Measurements from ENCODE around the gene ATP9A.
"Not testable (repeated sequence)": the region's sequence is repeated elsewhere in the genome, so short reads cannot be mapped to it uniquely, and the experiment has no call there.

ATP9A gene

DNA sequence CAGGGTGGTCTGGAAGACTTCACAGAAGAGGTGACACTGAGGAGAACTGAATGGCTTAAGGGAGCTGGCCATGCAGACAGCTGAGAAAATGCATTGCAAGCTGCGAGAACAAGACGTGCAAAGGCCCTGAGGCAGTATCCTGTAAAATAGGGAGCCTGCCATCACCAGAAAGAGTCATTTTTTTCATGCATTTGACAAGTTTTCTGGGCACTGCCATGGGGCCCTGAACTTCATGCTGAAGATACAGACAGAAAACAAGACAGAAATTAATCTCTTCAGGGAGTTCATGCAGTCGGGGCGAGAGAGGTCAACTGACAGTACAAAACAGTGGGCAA is 196.8 kb downstream of the ATP9A start:
- Histone ChIP-seq H3K27me3 (ENCODE audit: insufficient read depth, low read length) (no peaks in the 10 kb centered on the region), H3K4ac (ENCODE audit: low read depth, low read length) (no peak overlapping the region), H3K79me2 (ENCODE audit: control insufficient read depth, insufficient read depth, low read length, poor library complexity) (peaks cover 2% of the 10 kb centered on the region), H2BK5ac (ENCODE audit: low read depth, low read length, poor library complexity) (no peak overlapping the region), H3K79me1 (ENCODE audit: low read length) (peaks cover 5% of the 10 kb centered on the region), H3K27ac (ENCODE audit: low read depth, low read length) (no peak overlapping the region), H4K8ac (ENCODE audit: low read depth, low read length) (no peak overlapping the region), H3K4me3 (ENCODE audit: low read depth, low read length) (no peak overlapping the region), H3K18ac (ENCODE audit: low read length) (no peak overlapping the region), H4K91ac (ENCODE audit: low read depth, low read length) (no peak overlapping the region), H3K9ac (ENCODE audit: low read length) (no peak overlapping the region), H3K9me3 (ENCODE audit: insufficient read depth, low read depth, low read length) (no peaks in the 10 kb centered on the region), H2BK120ac (ENCODE audit: insufficient read depth, low read length, poor library complexity) (no peak overlapping the region), H4K12ac (ENCODE audit: low read depth, low read length) (no peak overlapping the region), H2AK5ac (ENCODE audit: low read length) (no peak overlapping the region), H3K23ac (ENCODE audit: low read length) (no peak overlapping the region), H3K4me1 (ENCODE audit: control insufficient read depth in 1 of 2, insufficient read depth in 2 of 2, low read length in 2 of 2) (peaks cover 2 to 3% of the 10 kb centered on the region in 2 experiments), H3K36me3 (ENCODE audit: control insufficient read depth in 1 of 2, insufficient read depth in 2 of 2, low read length in 2 of 2) (no peaks in the 10 kb centered on the region), H3K14ac (ENCODE audit: low read length) (no peak overlapping the region), H2AFZ (ENCODE audit: insufficient read depth, low read length, poor library complexity) (no peak overlapping the region), H3K4me2 (ENCODE audit: low read length) (no peak overlapping the region), H2BK12ac (ENCODE audit: low read length) (no peak overlapping the region)
- no peak for DNase-seq
- no CpG with 5 or more reads among the region's 4 CpGs for WGBS (ENCODE audit: extremely low coverage, insufficient coverage, insufficient read length)

- peak overlapping the region; percentile 54 for H3K18ac ChIP-seq (ENCODE audit: low read length)
- H2AK5ac ChIP-seq (ENCODE audit: low read length) = peak overlapping the region; percentile 45
- H3K23ac ChIP-seq (ENCODE audit: low read length) = no peak overlapping the region
- no peak overlapping the region for H2BK5ac ChIP-seq (ENCODE audit: low read depth, low read length, poor library complexity)
- H3K36me3 ChIP-seq (ENCODE audit: control insufficient read depth in 1 of 2, insufficient read depth in 2 of 2, low read length in 2 of 2) = no peaks in the 10 kb centered on the region
- peak overlapping the region; percentile 70 for H2BK12ac ChIP-seq (ENCODE audit: low read length)
- peaks cover 2 to 3% of the 10 kb centered on the region in 2 experiments for H3K4me1 ChIP-seq (ENCODE audit: control insufficient read depth in 1 of 2, insufficient read depth in 2 of 2, low read length in 2 of 2)
- H4K8ac ChIP-seq (ENCODE audit: low read depth, low read length) = peak overlapping the region; percentile 24
- no peak overlapping the region for H3K4ac ChIP-seq (ENCODE audit: low read depth, low read length)
- WGBS (ENCODE audit: extremely low coverage, insufficient coverage, insufficient read length) = no CpG with 5 or more reads among the region's 16 CpGs
- no peak overlapping the region for H2AFZ ChIP-seq (ENCODE audit: insufficient read depth, low read length, poor library complexity)
- H2BK120ac ChIP-seq (ENCODE audit: insufficient read depth, low read length, poor library complexity) = peak overlapping the region; percentile 23
- peaks cover 2% of the 10 kb centered on the region for H3K79me2 ChIP-seq (ENCODE audit: control insufficient read depth, insufficient read depth, low read length, poor library complexity)
- no peak overlapping the region for H3K4me3 ChIP-seq (ENCODE audit: low read depth, low read length)
- H3K79me1 ChIP-seq (ENCODE audit: low read length) = peaks cover 5% of the 10 kb centered on the region
- H4K12ac ChIP-seq (ENCODE audit: low read depth, low read length) = no peak overlapping the region
- DNase-seq = no peak
- H3K9me3 ChIP-seq (ENCODE audit: insufficient read depth, low read depth, low read length) = no peaks in the 10 kb centered on the region
- no peaks in the 10 kb centered on the region for H3K27me3 ChIP-seq (ENCODE audit: insufficient read depth, low read length)
- H4K91ac ChIP-seq (ENCODE audit: low read depth, low read length) = peak overlapping the region; percentile 60
- no peak overlapping the region for H3K9ac ChIP-seq (ENCODE audit: low read length)
- H3K4me2 ChIP-seq (ENCODE audit: low read length) = no peak overlapping the region
- H3K27ac ChIP-seq (ENCODE audit: low read depth, low read length) = no peak overlapping the region
- peak overlapping the region; percentile 26 for H3K14ac ChIP-seq (ENCODE audit: low read length)
These were observed 197.3 kb downstream of the ATP9A start for GRCh38 chr20:51570739-51571459.

- no CpG with 5 or more reads among the region's 25 CpGs for WGBS (ENCODE audit: extremely low coverage, insufficient coverage, insufficient read length)
- Histone ChIP-seq H3K79me1 (ENCODE audit: low read length) (peaks cover 5% of the 10 kb centered on the region), H3K27me3 (ENCODE audit: insufficient read depth, low read length) (no peaks in the 10 kb centered on the region), H2AK5ac (ENCODE audit: low read length) (peak overlapping the region; percentile 67), H4K8ac (ENCODE audit: low read depth, low read length) (no peak overlapping the region), H3K79me2 (ENCODE audit: control insufficient read depth, insufficient read depth, low read length, poor library complexity) (peaks cover 2% of the 10 kb centered on the region), H2AFZ (ENCODE audit: insufficient read depth, low read length, poor library complexity) (no peak overlapping the region), H4K12ac (ENCODE audit: low read depth, low read length) (no peak overlapping the region), H3K18ac (ENCODE audit: low read length) (no peak overlapping the region), H3K23ac (ENCODE audit: low read length) (no peak overlapping the region), H4K91ac (ENCODE audit: low read depth, low read length) (peak overlapping the region; percentile 60), H2BK120ac (ENCODE audit: insufficient read depth, low read length, poor library complexity) (peak overlapping the region; percentile 23), H3K27ac (ENCODE audit: low read depth, low read length) (no peak overlapping the region), H2BK12ac (ENCODE audit: low read length) (peak overlapping the region; percentile 13), H2BK5ac (ENCODE audit: low read depth, low read length, poor library complexity) (no peak overlapping the region), H3K4me2 (ENCODE audit: low read length) (no peak overlapping the region), H3K9ac (ENCODE audit: low read length) (no peak overlapping the region), H3K4ac (ENCODE audit: low read depth, low read length) (no peak overlapping the region), H3K4me1 (ENCODE audit: control insufficient read depth in 1 of 2, insufficient read depth in 2 of 2, low read length in 2 of 2) (peaks cover 2 to 3% of the 10 kb centered on the region in 2 experiments), H3K14ac (ENCODE audit: low read length) (no peak overlapping the region), H3K4me3 (ENCODE audit: low read depth, low read length) (no peak overlapping the region), H3K36me3 (ENCODE audit: control insufficient read depth in 1 of 2, insufficient read depth in 2 of 2, low read length in 2 of 2) (no peaks in the 10 kb centered on the region), H3K9me3 (ENCODE audit: insufficient read depth, low read depth, low read length) (no peaks in the 10 kb centered on the region)
- no peak for DNase-seq
These were observed 198.1 kb downstream of the ATP9A start for GRCh38 chr20:51569815-51570738.

DNA sequence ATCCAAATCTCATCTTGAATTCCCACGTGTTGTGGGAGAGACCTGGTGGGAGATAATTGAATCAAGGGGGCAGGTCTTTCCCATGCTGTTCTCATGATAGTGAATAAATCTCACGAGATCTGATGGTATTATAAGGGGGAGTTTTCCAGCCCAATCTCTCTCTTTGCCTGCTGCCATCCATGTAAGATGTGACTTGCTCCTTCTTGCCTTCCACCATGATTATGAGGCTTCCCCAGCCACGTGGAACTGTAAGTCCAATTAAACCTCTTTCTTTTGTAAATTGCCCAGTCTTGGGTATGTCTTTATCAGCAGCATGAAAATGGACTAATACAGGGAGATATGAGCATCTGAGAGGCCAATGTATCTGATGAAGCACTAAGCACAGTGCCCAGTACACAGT is 199.7 kb downstream of the ATP9A start:
- not testable (repeated sequence) for H3K23ac ChIP-seq (ENCODE audit: low read length); H2BK120ac ChIP-seq (ENCODE audit: insufficient read depth, low read length, poor library complexity); DNase-seq; H3K79me1 ChIP-seq (ENCODE audit: low read length); H3K18ac ChIP-seq (ENCODE audit: low read length); H3K14ac ChIP-seq (ENCODE audit: low read length); H2AK5ac ChIP-seq (ENCODE audit: low read length); H3K4ac ChIP-seq (ENCODE audit: low read depth, low read length); H3K9me3 ChIP-seq (ENCODE audit: insufficient read depth, low read depth, low read length); H3K79me2 ChIP-seq (ENCODE audit: control insufficient read depth, insufficient read depth, low read length, poor library complexity); H2BK12ac ChIP-seq (ENCODE audit: low read length); H3K4me2 ChIP-seq (ENCODE audit: low read length); H4K12ac ChIP-seq (ENCODE audit: low read depth, low read length); H3K4me1 ChIP-seq (ENCODE audit: control insufficient read depth in 1 of 2, insufficient read depth in 2 of 2, low read length in 2 of 2); H2AFZ ChIP-seq (ENCODE audit: insufficient read depth, low read length, poor library complexity); H3K36me3 ChIP-seq (ENCODE audit: control insufficient read depth in 1 of 2, insufficient read depth in 2 of 2, low read length in 2 of 2); H3K27me3 ChIP-seq (ENCODE audit: insufficient read depth, low read length); H3K4me3 ChIP-seq (ENCODE audit: low read depth, low read length); H3K9ac ChIP-seq (ENCODE audit: low read length); H4K8ac ChIP-seq (ENCODE audit: low read depth, low read length); H4K91ac ChIP-seq (ENCODE audit: low read depth, low read length); H2BK5ac ChIP-seq (ENCODE audit: low read depth, low read length, poor library complexity); H3K27ac ChIP-seq (ENCODE audit: low read depth, low read length)
- WGBS (ENCODE audit: extremely low coverage, insufficient coverage, insufficient read length) = no CpG with 5 or more reads among the region's 3 CpGs
